OCI-LY3 (cell line): ENCODE data around the gene ARHGAP22.

Source experiments
- H2AFZ ChIP-seq: fragments of 200-600, 300-600 bp; shearing (Covaris generic); 2 replicates; pipeline ENCODE4 v1.6.0; 2014; ENCODE audit warnings: antibody characterized with exemption, low read depth, low read length
- H3K27ac ChIP-seq: fragments of 200-600, 300-600 bp; sonication (generic); 2 replicates; pipeline ENCODE4 v1.5.1; 2014; ENCODE audit warnings: mild to moderate bottlenecking, low read length, moderate library complexity, mixed read lengths
- H3K27me3 ChIP-seq: fragments of 200-600, 300-600 bp; sonication (generic); 2 replicates; pipeline ENCODE4 v1.6.1; 2014; ENCODE audit warnings: low read depth, low read length, mixed read lengths
- H3K36me3 ChIP-seq: fragments of 200-600, 300-600 bp; sonication (generic); replicated peaks from 2 replicates; pipeline ENCODE3; 2014; ENCODE audit warnings: low read depth, low read length, mixed read lengths
- H3K4me1 ChIP-seq: fragments of 300-600, 200-600 bp; sonication (generic); 2 replicates; pipeline ENCODE4 v1.6.1; 2014; ENCODE audit warnings: low read length, mixed read lengths
- H3K4me2 ChIP-seq: fragments of 200-600, 300-600 bp; sonication (generic); 2 replicates; pipeline ENCODE4 v1.6.1; 2014; ENCODE audit warnings: low read length, mixed read lengths
- H3K4me3 ChIP-seq: fragments of 300-600, 200-600 bp; sonication (generic); 2 replicates; pipeline ENCODE4 v1.5.1; 2014; ENCODE audit warnings: antibody characterized with exemption, mild to moderate bottlenecking, low read length, moderate library complexity
- H3K79me2 ChIP-seq: fragments of 300-600, 200-600 bp; shearing (Covaris generic); 2 replicates; pipeline ENCODE4 v1.6.1; 2014; ENCODE audit warnings: mild to moderate bottlenecking, low read length, mixed read lengths
- H3K9ac ChIP-seq: fragments of 300-600, 200-600 bp; shearing (Covaris generic); 2 replicates; pipeline ENCODE4 v1.6.0; 2014; ENCODE audit warnings: mild to moderate bottlenecking, low read length, moderate library complexity
- H3K9me3 ChIP-seq: fragments of 200-600, 300-600 bp; shearing (Covaris generic); 2 replicates; pipeline ENCODE4 v1.6.1; 2014; ENCODE audit warnings: low read length, mixed read lengths; ENCODE audit not compliant: insufficient read depth
- H4K20me1 ChIP-seq: fragments of 200-600, 300-600 bp; sonication (generic); 2 replicates; pipeline ENCODE4 v1.6.1; 2016; ENCODE audit warnings: low read length, mixed read lengths; ENCODE audit not compliant: insufficient read depth
- EZH2phosphoT487 ChIP-seq: fragments of 200-600 bp; shearing (Covaris generic); IDR thresholded peaks from 2 replicates; pipeline ENCODE4 v1.6.1; 2018; ENCODE audit warnings: antibody characterized with exemption, mixed run types, low read depth
- TF ChIP-seq, protein P1 (sequence below): fragments of 200-600, 300-600 bp; sonication (generic); IDR thresholded peaks from 2 replicates; pipeline ENCODE4 v1.5.1; 2014; ENCODE audit warnings: antibody characterized with exemption, low read length, low read depth

The ARHGAP22 gene

DNA sequence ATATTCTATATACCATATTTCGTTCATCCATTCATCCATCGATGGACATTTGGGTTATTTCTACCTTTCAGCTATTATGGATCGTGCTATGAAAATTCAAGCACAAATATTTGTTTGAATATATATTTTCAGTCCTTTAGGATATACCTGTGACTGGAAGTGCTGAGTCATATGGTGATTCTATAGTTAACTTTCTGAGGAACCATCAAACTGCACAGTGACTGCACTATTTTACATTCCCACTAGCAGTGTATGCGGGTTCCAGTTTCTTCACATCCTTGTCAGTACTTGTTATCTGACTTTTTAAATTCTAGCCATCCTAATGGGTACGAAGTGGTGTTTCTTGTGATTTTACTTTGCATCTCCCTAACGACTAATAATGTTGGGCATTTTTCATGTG lies 194.4 kb downstream of the ARHGAP22 start:
- Histone ChIP-seq H2AFZ (no peak overlapping the region), H3K9ac (no peak overlapping the region), H3K27me3 (no peaks in the 10 kb centered on the region), H4K20me1 (no peaks in the 10 kb centered on the region), H3K4me1 (peaks cover 4% of the 10 kb centered on the region; the same call in 1 of the 2 replicates), H3K27ac (no peak overlapping the region), H3K36me3 (peaks cover 11% of the 10 kb centered on the region), H3K4me2 (no peak overlapping the region), H3K9me3 (no peaks in the 10 kb centered on the region), H3K4me3 (no peak overlapping the region), H3K79me2 (no peaks in the 10 kb centered on the region)
- TF ChIP-seq, protein P1, sequence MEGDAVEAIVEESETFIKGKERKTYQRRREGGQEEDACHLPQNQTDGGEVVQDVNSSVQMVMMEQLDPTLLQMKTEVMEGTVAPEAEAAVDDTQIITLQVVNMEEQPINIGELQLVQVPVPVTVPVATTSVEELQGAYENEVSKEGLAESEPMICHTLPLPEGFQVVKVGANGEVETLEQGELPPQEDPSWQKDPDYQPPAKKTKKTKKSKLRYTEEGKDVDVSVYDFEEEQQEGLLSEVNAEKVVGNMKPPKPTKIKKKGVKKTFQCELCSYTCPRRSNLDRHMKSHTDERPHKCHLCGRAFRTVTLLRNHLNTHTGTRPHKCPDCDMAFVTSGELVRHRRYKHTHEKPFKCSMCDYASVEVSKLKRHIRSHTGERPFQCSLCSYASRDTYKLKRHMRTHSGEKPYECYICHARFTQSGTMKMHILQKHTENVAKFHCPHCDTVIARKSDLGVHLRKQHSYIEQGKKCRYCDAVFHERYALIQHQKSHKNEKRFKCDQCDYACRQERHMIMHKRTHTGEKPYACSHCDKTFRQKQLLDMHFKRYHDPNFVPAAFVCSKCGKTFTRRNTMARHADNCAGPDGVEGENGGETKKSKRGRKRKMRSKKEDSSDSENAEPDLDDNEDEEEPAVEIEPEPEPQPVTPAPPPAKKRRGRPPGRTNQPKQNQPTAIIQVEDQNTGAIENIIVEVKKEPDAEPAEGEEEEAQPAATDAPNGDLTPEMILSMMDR: no peak
- TF ChIP-seq EZH2phosphoT487: no peak

GRCh38 chr10:48406658-48407057 lies 198.2 kb downstream of the ARHGAP22 start:
- no peak overlapping the region for H3K27ac ChIP-seq
- no peaks in the 10 kb centered on the region for H3K27me3 ChIP-seq
- no peak overlapping the region for H3K4me3 ChIP-seq
- TF ChIP-seq, protein P1: no peak
- no peak for TF ChIP-seq EZH2phosphoT487
- H3K4me1 ChIP-seq: peaks cover 4% of the 10 kb centered on the region; the same call in 1 of the 2 replicates
- no peak overlapping the region for H3K9ac ChIP-seq
- peaks cover 5% of the 10 kb centered on the region for H3K36me3 ChIP-seq
- H3K79me2 ChIP-seq: no peaks in the 10 kb centered on the region
- H3K4me2 ChIP-seq: no peak overlapping the region
- H4K20me1 ChIP-seq: no peaks in the 10 kb centered on the region
- no peaks in the 10 kb centered on the region for H3K9me3 ChIP-seq
- H2AFZ ChIP-seq: no peak overlapping the region

GRCh38 chr10:48406204-48406603 lies 198.7 kb downstream of the ARHGAP22 start:
- H3K4me2 ChIP-seq: no peak overlapping the region
- no peaks in the 10 kb centered on the region for H3K27me3 ChIP-seq
- no peak overlapping the region for H3K9ac ChIP-seq
- no peak overlapping the region for H3K4me3 ChIP-seq
- TF ChIP-seq EZH2phosphoT487: no peak
- TF ChIP-seq, protein P1: no peak
- no peak overlapping the region for H2AFZ ChIP-seq
- H3K27ac ChIP-seq: no peak overlapping the region
- peaks cover 4% of the 10 kb centered on the region; the same call in 1 of the 2 replicates for H3K4me1 ChIP-seq
- peaks cover 5% of the 10 kb centered on the region for H3K36me3 ChIP-seq
- no peaks in the 10 kb centered on the region for H3K9me3 ChIP-seq
- H3K79me2 ChIP-seq: no peaks in the 10 kb centered on the region
- H4K20me1 ChIP-seq: no peaks in the 10 kb centered on the region

DNA sequence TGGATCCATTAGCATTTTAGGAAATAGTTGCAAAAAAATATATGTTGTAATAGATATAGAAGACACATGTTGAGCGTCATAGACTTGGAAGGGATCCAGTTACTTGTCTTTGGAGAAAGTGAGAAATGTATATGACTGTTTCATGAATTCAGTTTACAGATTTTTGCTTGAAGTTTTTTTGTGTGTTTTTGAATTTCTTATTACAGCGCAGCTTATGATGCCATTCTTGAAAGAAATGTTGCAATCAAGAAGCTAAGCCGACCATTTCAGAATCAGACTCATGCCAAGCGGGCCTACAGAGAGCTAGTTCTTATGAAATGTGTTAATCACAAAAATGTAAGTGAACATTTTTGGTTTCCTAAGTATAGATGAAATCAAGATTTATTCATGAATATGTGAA lies 200.2 kb downstream of the ARHGAP22 start:
- H2AFZ ChIP-seq: no peak overlapping the region
- no peaks in the 10 kb centered on the region for H3K9me3 ChIP-seq
- H3K79me2 ChIP-seq: no peaks in the 10 kb centered on the region
- H3K4me2 ChIP-seq: no peak overlapping the region
- no peaks in the 10 kb centered on the region for H4K20me1 ChIP-seq
- H3K4me3 ChIP-seq: no peak overlapping the region
- H3K4me1 ChIP-seq: peaks cover 4% of the 10 kb centered on the region; the same call in 1 of the 2 replicates
- H3K36me3 ChIP-seq: no peaks in the 10 kb centered on the region
- no peak for TF ChIP-seq EZH2phosphoT487
- TF ChIP-seq, protein P1: no peak
- H3K9ac ChIP-seq: no peak overlapping the region
- no peak overlapping the region for H3K27ac ChIP-seq
- H3K27me3 ChIP-seq: no peaks in the 10 kb centered on the region
